ENCODE measurements around the gene ARL8A.
A peak's percentile ranks its signal among the peaks of the same experiment; 100 is the strongest.

The ARL8A gene

GRCh38 chr1:202189001-202189790, 44.7 kb upstream of the ARL8A start:
- DNase-seq (ENCODE audit: insufficient read length, low spot score) (peak; percentile 93), FAIRE-seq (no peak)
- peak; percentile 61 for TF ChIP-seq CTCF (IDR thresholded peaks at IDR 0.05; ENCODE audit: insufficient read depth, missing control alignments)

GRCh38 chr1:202187697-202188407, 43.3 kb upstream of the ARL8A start:
- no peak for FAIRE-seq
- TF ChIP-seq CTCF (IDR thresholded peaks at IDR 0.05; ENCODE audit: insufficient read depth, missing control alignments) = no peak
- no peak for DNase-seq (ENCODE audit: insufficient read length, low spot score)

GRCh38 chr1:202187041-202187671, 42.6 kb upstream of the ARL8A start:
- TF ChIP-seq CTCF (IDR thresholded peaks at IDR 0.05; ENCODE audit: insufficient read depth, missing control alignments) = no peak
- DNase-seq (ENCODE audit: insufficient read length, low spot score) (no peak), FAIRE-seq (no peak)

GRCh38 chr1:202186327-202186726, 41.8 kb upstream of the ARL8A start:
- TF ChIP-seq CTCF (IDR thresholded peaks at IDR 0.05; ENCODE audit: insufficient read depth, missing control alignments) = no peak
- no peak for FAIRE-seq
- DNase-seq (ENCODE audit: insufficient read length, low spot score) = no peak

- DNase-seq (ENCODE audit: insufficient read length, low spot score) = peak; percentile 98
- peak; percentile 72 for FAIRE-seq
- peak; percentile 99 for TF ChIP-seq CTCF (IDR thresholded peaks at IDR 0.05; ENCODE audit: insufficient read depth, missing control alignments)
These were observed 40.4 kb upstream of the ARL8A start for GRCh38 chr1:202184750-202185460.

GRCh38 chr1:202182040-202182877, 37.7 kb upstream of the ARL8A start:
- TF ChIP-seq CTCF (IDR thresholded peaks at IDR 0.05; ENCODE audit: insufficient read depth, missing control alignments) = no peak
- FAIRE-seq = no peak
- no peak for DNase-seq (ENCODE audit: insufficient read length, low spot score)
